Activated CD8-positive, alpha-beta memory T cell treated with anti-CD3 and anti-CD28 coated beads for 24 hours (primary cell): ENCODE results near the gene SCN3A.

ENCODE experiments used
- DNase-seq: peaks from one replicate; pipeline ENCODE4 v3.0.0-alpha.2; 2020

Gene SCN3A

DNA sequence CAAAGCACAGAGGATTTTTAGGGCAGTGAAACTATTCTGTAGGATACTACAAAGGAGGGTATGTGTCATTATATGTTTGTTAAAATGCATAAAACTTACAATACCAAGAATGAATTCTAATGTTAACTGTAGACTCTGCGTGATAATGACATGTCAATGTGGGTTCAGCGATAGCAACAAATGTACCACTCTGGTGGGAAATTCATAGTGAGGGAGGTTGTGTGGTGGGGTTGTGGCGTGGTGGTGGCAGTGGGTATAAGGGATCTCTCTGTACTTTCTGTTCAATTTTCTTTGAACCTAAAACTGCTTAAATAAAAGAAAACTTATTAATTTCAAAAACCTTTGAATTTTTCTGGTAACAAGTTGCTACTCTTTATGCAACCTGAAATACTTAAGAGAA is 149.2 kb downstream of the SCN3A start:
- no peak for DNase-seq

DNA sequence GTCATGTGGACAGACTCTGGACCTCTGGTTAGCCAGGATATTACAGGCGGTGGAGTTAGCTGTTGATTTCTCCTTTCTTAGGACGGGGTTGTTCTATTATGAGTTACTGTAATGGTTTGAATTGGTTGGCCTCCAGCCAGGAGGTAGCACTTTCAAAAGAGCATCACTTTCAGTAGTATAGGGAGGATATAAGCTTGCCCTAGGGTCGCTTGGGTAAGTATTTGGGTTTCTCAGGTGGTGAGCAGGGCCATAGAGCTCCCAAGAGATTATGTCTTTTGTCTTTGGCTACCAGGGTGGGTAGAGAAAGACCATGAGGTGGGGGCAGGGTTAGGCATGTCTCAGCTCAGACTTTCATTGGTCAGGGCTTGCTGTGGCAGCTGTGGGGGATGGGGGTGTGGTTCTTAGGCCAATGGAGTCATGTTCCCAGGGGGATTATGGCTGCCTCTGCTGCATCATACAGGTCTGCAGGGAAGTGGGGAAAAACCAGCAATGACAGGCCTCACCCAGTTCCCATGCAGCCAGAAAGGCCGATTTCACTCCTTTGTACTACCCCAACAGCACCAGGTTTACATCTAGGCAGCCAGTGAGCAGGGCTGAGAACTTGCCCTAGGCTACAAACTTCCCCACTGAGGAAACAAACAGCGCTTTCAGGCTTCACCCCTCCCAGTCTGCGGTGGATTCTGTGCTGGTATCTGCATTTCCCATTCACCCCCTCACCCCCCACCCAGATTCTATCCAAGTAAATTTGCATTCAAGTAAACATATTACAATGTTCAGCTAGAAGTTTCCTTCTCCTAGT is 159.1 kb downstream of the SCN3A start:
- no peak for DNase-seq
